Non-pigmented ciliary epithelial cell (primary cell): ENCODE data around the gene KCNH1.

Source experiments
- DNase-seq: peaks from one replicate; pipeline ENCODE4 v3.0.0-alpha.2; 2010; ENCODE audit warnings: low read depth

Gene KCNH1

GRCh38 chr1:210646258-210646616 lies 487.7 kb downstream of the KCNH1 start:
- DNase-seq = no peak

- DNase-seq = no peak
Observed at GRCh38 chr1:210645582-210646257, 488.2 kb downstream of the KCNH1 start.

GRCh38 chr1:210641582-210641981 lies 492.4 kb downstream of the KCNH1 start:
- DNase-seq = no peak

- DNase-seq = no peak
Observed at GRCh38 chr1:210635108-210635507, 498.8 kb downstream of the KCNH1 start.

GRCh38 chr1:210633636-210634035 lies 500.3 kb downstream of the KCNH1 start:
- no peak for DNase-seq

GRCh38 chr1:210633140-210633539 lies 500.8 kb downstream of the KCNH1 start:
- no peak for DNase-seq

GRCh38 chr1:210631399-210631798 lies 502.5 kb downstream of the KCNH1 start:
- no peak for DNase-seq

GRCh38 chr1:210629276-210629675 lies 504.7 kb downstream of the KCNH1 start:
- DNase-seq = no peak

GRCh38 chr1:210627755-210628154 lies 506.2 kb downstream of the KCNH1 start:
- DNase-seq = no peak
